ENCODE results near the gene CAPZB.

Gene CAPZB

GRCh38 chr1:19353596-19353995 lies 131.7 kb downstream of the CAPZB start:
- H3K9me3 ChIP-seq (ENCODE audit: control insufficient read depth, low read length) = no peaks in the 10 kb centered on the region
- no peak overlapping the region for H3K27ac ChIP-seq (ENCODE audit: low read depth, low read length, severe bottlenecking)
- 69 to 71% methylated on average over 7 of the region's 8 CpGs for WGBS, 2 experiments (ENCODE audit: insufficient coverage in 2 of 2)
- H3K4me3 ChIP-seq (ENCODE audit: extremely low read depth, insufficient read depth, low read length, poor library complexity, severe bottlenecking) = no peak overlapping the region
- no peaks in the 10 kb centered on the region for H3K4me1 ChIP-seq (ENCODE audit: control insufficient read depth, insufficient read depth, low read length, poor library complexity, severe bottlenecking)
- peaks cover 83% of the 10 kb centered on the region for H3K36me3 ChIP-seq (ENCODE audit: control insufficient read depth, insufficient read depth, low read length)

GRCh38 chr1:19352839-19353238 lies 132.5 kb downstream of the CAPZB start:
- peaks cover 84% of the 10 kb centered on the region for H3K36me3 ChIP-seq (ENCODE audit: control insufficient read depth, insufficient read depth, low read length)
- no peak overlapping the region for H3K27ac ChIP-seq (ENCODE audit: low read depth, low read length, severe bottlenecking)
- WGBS, 2 experiments (ENCODE audit: insufficient coverage in 2 of 2) = 95 to 98% methylated on average over 11 to 14 of the region's 14 CpGs
- no peaks in the 10 kb centered on the region for H3K9me3 ChIP-seq (ENCODE audit: control insufficient read depth, low read length)
- no peak overlapping the region for H3K4me3 ChIP-seq (ENCODE audit: extremely low read depth, insufficient read depth, low read length, poor library complexity, severe bottlenecking)
- no peaks in the 10 kb centered on the region for H3K4me1 ChIP-seq (ENCODE audit: control insufficient read depth, insufficient read depth, low read length, poor library complexity, severe bottlenecking)

GRCh38 chr1:19351873-19352272 lies 133.5 kb downstream of the CAPZB start:
- Histone ChIP-seq H3K9me3 (ENCODE audit: control insufficient read depth, low read length) (no peaks in the 10 kb centered on the region), H3K36me3 (ENCODE audit: control insufficient read depth, insufficient read depth, low read length) (peaks cover 80% of the 10 kb centered on the region), H3K4me1 (ENCODE audit: control insufficient read depth, insufficient read depth, low read length, poor library complexity, severe bottlenecking) (no peaks in the 10 kb centered on the region), H3K27ac (ENCODE audit: low read depth, low read length, severe bottlenecking) (no peak overlapping the region), H3K4me3 (ENCODE audit: extremely low read depth, insufficient read depth, low read length, poor library complexity, severe bottlenecking) (no peak overlapping the region)
- WGBS, 2 experiments (ENCODE audit: insufficient coverage in 2 of 2) = 90 to 92% methylated on average over 8 to 9 of the region's 10 CpGs

- Histone ChIP-seq H3K36me3 (ENCODE audit: control insufficient read depth, insufficient read depth, low read length) (peaks cover 71% of the 10 kb centered on the region), H3K4me1 (ENCODE audit: control insufficient read depth, insufficient read depth, low read length, poor library complexity, severe bottlenecking) (no peaks in the 10 kb centered on the region), H3K27ac (ENCODE audit: low read depth, low read length, severe bottlenecking) (no peak overlapping the region), H3K4me3 (ENCODE audit: extremely low read depth, insufficient read depth, low read length, poor library complexity, severe bottlenecking) (no peak overlapping the region), H3K9me3 (ENCODE audit: control insufficient read depth, low read length) (no peaks in the 10 kb centered on the region)
- 71 to 95% methylated on average over 2 to 3 of the region's 5 CpGs for WGBS, 2 experiments (ENCODE audit: insufficient coverage in 2 of 2)
Measured at GRCh38 chr1:19350566-19350965, 134.8 kb downstream of the CAPZB start.

- 95% methylated on average over 16 to 17 of the region's 17 CpGs for WGBS, 2 experiments (ENCODE audit: insufficient coverage in 2 of 2)
- Histone ChIP-seq H3K36me3 (ENCODE audit: control insufficient read depth, insufficient read depth, low read length) (peaks cover 73% of the 10 kb centered on the region), H3K27ac (ENCODE audit: low read depth, low read length, severe bottlenecking) (no peak overlapping the region), H3K4me3 (ENCODE audit: extremely low read depth, insufficient read depth, low read length, poor library complexity, severe bottlenecking) (no peak overlapping the region), H3K4me1 (ENCODE audit: control insufficient read depth, insufficient read depth, low read length, poor library complexity, severe bottlenecking) (no peaks in the 10 kb centered on the region), H3K9me3 (ENCODE audit: control insufficient read depth, low read length) (no peaks in the 10 kb centered on the region)
Measured at GRCh38 chr1:19349999-19350398, 135.3 kb downstream of the CAPZB start.

GRCh38 chr1:19348441-19349198 lies 136.7 kb downstream of the CAPZB start:
- no peak overlapping the region for H3K27ac ChIP-seq (ENCODE audit: low read depth, low read length, severe bottlenecking)
- H3K4me1 ChIP-seq (ENCODE audit: control insufficient read depth, insufficient read depth, low read length, poor library complexity, severe bottlenecking) = no peaks in the 10 kb centered on the region
- H3K9me3 ChIP-seq (ENCODE audit: control insufficient read depth, low read length) = no peaks in the 10 kb centered on the region
- H3K36me3 ChIP-seq (ENCODE audit: control insufficient read depth, insufficient read depth, low read length) = peaks cover 71% of the 10 kb centered on the region
- no peak overlapping the region for H3K4me3 ChIP-seq (ENCODE audit: extremely low read depth, insufficient read depth, low read length, poor library complexity, severe bottlenecking)
- 98 to 99% methylated on average over 7 to 11 of the region's 15 CpGs for WGBS, 2 experiments (ENCODE audit: insufficient coverage in 2 of 2)

- peaks cover 67% of the 10 kb centered on the region for H3K36me3 ChIP-seq (ENCODE audit: control insufficient read depth, insufficient read depth, low read length)
- WGBS, 2 experiments (ENCODE audit: insufficient coverage in 2 of 2) = 90 to 94% methylated on average over 14 of the region's 14 CpGs
- no peaks in the 10 kb centered on the region for H3K4me1 ChIP-seq (ENCODE audit: control insufficient read depth, insufficient read depth, low read length, poor library complexity, severe bottlenecking)
Measured at GRCh38 chr1:19347533-19348172, 137.7 kb downstream of the CAPZB start.

GRCh38 chr1:19346026-19346425 lies 139.3 kb downstream of the CAPZB start:
- Histone ChIP-seq H3K27ac (ENCODE audit: low read depth, low read length, severe bottlenecking) (no peak overlapping the region), H3K9me3 (ENCODE audit: control insufficient read depth, low read length) (no peaks in the 10 kb centered on the region), H3K36me3 (ENCODE audit: control insufficient read depth, insufficient read depth, low read length) (peaks cover 64% of the 10 kb centered on the region), H3K4me3 (ENCODE audit: extremely low read depth, insufficient read depth, low read length, poor library complexity, severe bottlenecking) (no peak overlapping the region), H3K4me1 (ENCODE audit: control insufficient read depth, insufficient read depth, low read length, poor library complexity, severe bottlenecking) (no peaks in the 10 kb centered on the region)
- WGBS, 2 experiments (ENCODE audit: insufficient coverage in 2 of 2) = 93% methylated on average over 4 of the region's 6 CpGs

More at GRCh38 chr1:19347533-19348172, 137.7 kb downstream of the CAPZB start:
- Histone ChIP-seq H3K9me3 (ENCODE audit: control insufficient read depth, low read length) (no peaks in the 10 kb centered on the region), H3K4me3 (ENCODE audit: extremely low read depth, insufficient read depth, low read length, poor library complexity, severe bottlenecking) (no peak overlapping the region), H3K27ac (ENCODE audit: low read depth, low read length, severe bottlenecking) (no peak overlapping the region)

GRCh38 chr1:19345391-19345790 lies 139.9 kb downstream of the CAPZB start:
- H3K4me1 ChIP-seq (ENCODE audit: control insufficient read depth, insufficient read depth, low read length, poor library complexity, severe bottlenecking) = no peaks in the 10 kb centered on the region
- WGBS, 2 experiments (ENCODE audit: insufficient coverage in 2 of 2) = 94 to 98% methylated on average over 8 of the region's 8 CpGs
- H3K36me3 ChIP-seq (ENCODE audit: control insufficient read depth, insufficient read depth, low read length) = peaks cover 68% of the 10 kb centered on the region
- no peak overlapping the region for H3K27ac ChIP-seq (ENCODE audit: low read depth, low read length, severe bottlenecking)
- no peak overlapping the region for H3K4me3 ChIP-seq (ENCODE audit: extremely low read depth, insufficient read depth, low read length, poor library complexity, severe bottlenecking)
- H3K9me3 ChIP-seq (ENCODE audit: control insufficient read depth, low read length) = no peaks in the 10 kb centered on the region

- Histone ChIP-seq H3K27ac (ENCODE audit: low read depth, low read length, severe bottlenecking) (no peak overlapping the region), H3K4me3 (ENCODE audit: extremely low read depth, insufficient read depth, low read length, poor library complexity, severe bottlenecking) (no peak overlapping the region), H3K9me3 (ENCODE audit: control insufficient read depth, low read length) (no peaks in the 10 kb centered on the region), H3K4me1 (ENCODE audit: control insufficient read depth, insufficient read depth, low read length, poor library complexity, severe bottlenecking) (no peaks in the 10 kb centered on the region), H3K36me3 (ENCODE audit: control insufficient read depth, insufficient read depth, low read length) (peaks cover 68% of the 10 kb centered on the region)
- 94 to 98% methylated on average over 7 to 8 of the region's 11 CpGs for WGBS, 2 experiments (ENCODE audit: insufficient coverage in 2 of 2)
Measured at GRCh38 chr1:19344831-19345230, 140.5 kb downstream of the CAPZB start.

- 86 to 89% methylated on average over 10 to 11 of the region's 12 CpGs for WGBS, 2 experiments (ENCODE audit: insufficient coverage in 2 of 2)
- Histone ChIP-seq H3K27ac (ENCODE audit: low read depth, low read length, severe bottlenecking) (no peak overlapping the region), H3K9me3 (ENCODE audit: control insufficient read depth, low read length) (no peaks in the 10 kb centered on the region), H3K4me1 (ENCODE audit: control insufficient read depth, insufficient read depth, low read length, poor library complexity, severe bottlenecking) (no peaks in the 10 kb centered on the region), H3K4me3 (ENCODE audit: extremely low read depth, insufficient read depth, low read length, poor library complexity, severe bottlenecking) (no peak overlapping the region), H3K36me3 (ENCODE audit: control insufficient read depth, insufficient read depth, low read length) (peaks cover 68% of the 10 kb centered on the region)
Measured at GRCh38 chr1:19344372-19344810, 140.9 kb downstream of the CAPZB start.

Data from mesodermal cell (in vitro differentiated cells).